ENCODE data around the gene FAM227B. TPM values are rescaled to one million over a fixed set of nuclear protein-coding genes. Genes with fewer than 3 reads are reported as not detected.
"Not testable (repeated sequence)": the region's sequence is repeated elsewhere in the genome, so short reads cannot be mapped to it uniquely, and the experiment has no call there.

Gene FAM227B
- total RNA-seq, 6 experiments from 2014 or later: 4.3 to 7.5 (median 5.7) TPM

- H3K27me3 Mint-ChIP-seq (ENCODE audit: insufficient read depth): peaks cover 2% of the 10 kb centered on the region; the same call in 1 of the 2 replicates
- H3K9me3 Mint-ChIP-seq: peaks cover 15% of the 10 kb centered on the region; the same call in 1 of the 2 replicates
- TF ChIP-seq CTCF (IDR thresholded peaks at IDR 0.05): no peak
- no peak overlapping the region for H3K27ac Mint-ChIP-seq
- peak overlapping the region; percentile 98; the same call in 1 of the 2 replicates for H3K4me3 Mint-ChIP-seq
- peaks cover 53% of the 10 kb centered on the region for H3K36me3 Mint-ChIP-seq (ENCODE audit: low read depth)
- H3K4me1 Mint-ChIP-seq (ENCODE audit: low read depth): peaks cover 52% of the 10 kb centered on the region
- DNase-seq: no peak
These were observed 1.4 kb downstream of the FAM227B start for GRCh38 chr15:49619226-49619625.

GRCh38 chr15:49612240-49612639 is 8.4 kb downstream of the FAM227B start:
- not testable (repeated sequence) for H3K27ac Mint-ChIP-seq; DNase-seq; H3K27me3 Mint-ChIP-seq (ENCODE audit: insufficient read depth); H3K4me1 Mint-ChIP-seq (ENCODE audit: low read depth); H3K4me3 Mint-ChIP-seq
- H3K9me3 Mint-ChIP-seq: peaks cover 15% of the 10 kb centered on the region; the same call in 1 of the 2 replicates
- peaks cover 33% of the 10 kb centered on the region for H3K36me3 Mint-ChIP-seq (ENCODE audit: low read depth)

- DNase-seq: no peak
- Mint-ChIP-seq H3K27me3 (ENCODE audit: insufficient read depth) (peaks cover 2% of the 10 kb centered on the region; the same call in 1 of the 2 replicates), H3K4me1 (ENCODE audit: low read depth) (peaks cover 18% of the 10 kb centered on the region), H3K4me3 (no peak overlapping the region), H3K27ac (no peak overlapping the region), H3K36me3 (ENCODE audit: low read depth) (peaks cover 29% of the 10 kb centered on the region), H3K9me3 (peaks cover 7% of the 10 kb centered on the region; the same call in 1 of the 2 replicates)
- TF ChIP-seq CTCF (IDR thresholded peaks at IDR 0.05): no peak
These were observed 10.3 kb downstream of the FAM227B start for GRCh38 chr15:49610157-49610918.

GRCh38 chr15:49606594-49606993 is 14.0 kb downstream of the FAM227B start:
- DNase-seq: no peak
- peaks cover 10% of the 10 kb centered on the region; the same call in 1 of the 2 replicates for H3K9me3 Mint-ChIP-seq
- no peak overlapping the region for H3K27ac Mint-ChIP-seq
- H3K27me3 Mint-ChIP-seq (ENCODE audit: insufficient read depth): peaks cover 2% of the 10 kb centered on the region; the same call in 1 of the 2 replicates
- no peak overlapping the region for H3K4me3 Mint-ChIP-seq
- H3K4me1 Mint-ChIP-seq (ENCODE audit: low read depth): peaks cover 18% of the 10 kb centered on the region
- TF ChIP-seq CTCF (IDR thresholded peaks at IDR 0.05): peak; percentile 59
- peaks cover 26% of the 10 kb centered on the region for H3K36me3 Mint-ChIP-seq (ENCODE audit: low read depth)

- Mint-ChIP-seq H3K27me3 (ENCODE audit: insufficient read depth) (peaks cover 2% of the 10 kb centered on the region; the same call in 1 of the 2 replicates), H3K27ac (no peak overlapping the region), H3K9me3 (peaks cover 15% of the 10 kb centered on the region), H3K4me3 (no peak overlapping the region), H3K36me3 (ENCODE audit: low read depth) (peaks cover 31% of the 10 kb centered on the region), H3K4me1 (ENCODE audit: low read depth) (peaks cover 18% of the 10 kb centered on the region)
- DNase-seq: no peak
- TF ChIP-seq CTCF (IDR thresholded peaks at IDR 0.05): no peak
These were observed 15.0 kb downstream of the FAM227B start for GRCh38 chr15:49605588-49605987.

Measured in HFFc6 (cell line).